Osteoblast (primary cell): ENCODE results near the gene B3GNT3. TPM values are rescaled to one million over a fixed set of nuclear protein-coding genes. Genes with fewer than 3 reads are reported as not detected.

ENCODE experiments used
- DNase-seq: peaks from one replicate; pipeline ENCODE4 v3.0.0; 2011; ENCODE audit warnings: low spot score, mixed read lengths; ENCODE audit not compliant: insufficient read length; ENCODE audit errors: missing footprints
- H2AFZ ChIP-seq: 2 replicates; pipeline ENCODE4 v1.6.0; 2011; ENCODE audit warnings: mild to moderate bottlenecking, low read length
- H3K27ac ChIP-seq: 2 replicates; pipeline ENCODE4 v1.5.1; 2011; ENCODE audit warnings: mild to moderate bottlenecking, low read depth, low read length, moderate library complexity
- H3K27me3 ChIP-seq: 2 replicates; pipeline ENCODE4 v1.6.0; 2012; ENCODE audit warnings: mild to moderate bottlenecking, control low read depth, inconsistent platforms, low read length, moderate library complexity; ENCODE audit not compliant: insufficient read depth
- H3K36me3 ChIP-seq: 2 replicates; pipeline ENCODE4 v1.5.1; 2011; ENCODE audit warnings: mild to moderate bottlenecking, low read length, control low read depth, moderate library complexity; ENCODE audit not compliant: insufficient read depth
- H3K4me1 ChIP-seq: 2 replicates; pipeline ENCODE4 v1.5.1; 2011; ENCODE audit warnings: mild to moderate bottlenecking, low read length, control low read depth, moderate library complexity; ENCODE audit not compliant: insufficient read depth
- H3K4me2 ChIP-seq: 2 replicates; pipeline ENCODE4 v1.6.0; 2011; ENCODE audit warnings: mild to moderate bottlenecking, low read length; ENCODE audit not compliant: insufficient read depth
- H3K4me3 ChIP-seq: fragments of 200-600 bp; sonication (generic); 3 replicates; pipeline ENCODE4 v1.5.1; 2012; ENCODE audit warnings: mild to moderate bottlenecking, low read length, inconsistent platforms; ENCODE audit not compliant: insufficient read depth
- H3K79me2 ChIP-seq: 2 replicates; pipeline ENCODE4 v1.6.0; 2012; ENCODE audit warnings: mild to moderate bottlenecking, low read length, control low read depth, inconsistent platforms; ENCODE audit not compliant: insufficient read depth
- H3K9me3 ChIP-seq: 2 replicates; pipeline ENCODE4 v1.5.1; 2011; ENCODE audit warnings: low read depth, low read length, control low read depth
- H4K20me1 ChIP-seq: 2 replicates; pipeline ENCODE4 v1.6.0; 2012; ENCODE audit warnings: mild to moderate bottlenecking, low read length, control low read depth; ENCODE audit not compliant: insufficient read depth
- CTCF ChIP-seq: IDR thresholded peaks from 2 replicates; pipeline ENCODE4 v1.5.1; 2011; ENCODE audit warnings: mild to moderate bottlenecking, low read depth, low read length, moderate library complexity; ENCODE audit errors: extremely low read depth
- total RNA-seq: library from RNA; depleted of rRNA; stranded (reverse); fragments of >200 nt; gene quantifications from 2 replicates; pipeline ENCODE4 v1.2.3, GENCODE V29; 2012

Gene B3GNT3
- total RNA-seq, 1 donor = not detected

GRCh38 chr19:17836530-17836929, 41.6 kb downstream of the B3GNT3 start:
- Histone ChIP-seq H3K27ac (no peak overlapping the region), H3K27me3 (no peaks in the 10 kb centered on the region), H3K79me2 (no peaks in the 10 kb centered on the region), H3K4me2 (no peak overlapping the region), H4K20me1 (no peaks in the 10 kb centered on the region), H3K4me3 (no peak overlapping the region), H3K4me1 (no peaks in the 10 kb centered on the region), H2AFZ (no peak overlapping the region), H3K36me3 (no peaks in the 10 kb centered on the region), H3K9me3 (no peaks in the 10 kb centered on the region)
- peak; percentile 27 for DNase-seq
- no peak for TF ChIP-seq CTCF

- Histone ChIP-seq H3K79me2 (no peaks in the 10 kb centered on the region), H3K9me3 (no peaks in the 10 kb centered on the region), H3K4me2 (no peak overlapping the region), H3K27ac (no peak overlapping the region), H3K4me1 (no peaks in the 10 kb centered on the region), H2AFZ (no peak overlapping the region), H3K4me3 (no peak overlapping the region), H4K20me1 (no peaks in the 10 kb centered on the region), H3K27me3 (no peaks in the 10 kb centered on the region), H3K36me3 (no peaks in the 10 kb centered on the region)
- peak; percentile 62 for DNase-seq
- TF ChIP-seq CTCF = no peak
Measured at GRCh38 chr19:17837972-17838371, 43.0 kb downstream of the B3GNT3 start.

DNA sequence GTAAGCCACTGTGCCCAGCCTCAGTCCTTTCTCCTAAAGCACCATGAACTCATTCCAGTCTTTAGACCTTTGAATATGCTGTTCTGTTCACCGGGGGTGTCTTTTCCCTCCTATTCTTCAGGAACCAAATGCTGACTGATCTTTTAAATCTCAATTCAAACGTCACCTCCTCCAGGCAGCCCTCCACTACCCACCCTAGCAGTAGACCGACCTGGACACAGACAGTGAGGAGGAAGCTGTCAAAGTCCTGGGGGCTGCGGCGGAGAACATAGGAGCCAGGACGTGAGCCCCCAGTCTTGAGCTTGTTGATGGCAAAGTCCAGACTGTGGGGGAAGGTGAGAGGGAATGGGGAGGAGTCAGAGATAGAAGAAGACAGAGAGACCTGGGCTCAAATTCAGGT, 45.1 kb downstream of the B3GNT3 start:
- Histone ChIP-seq H3K9me3 (no peaks in the 10 kb centered on the region), H3K36me3 (no peaks in the 10 kb centered on the region), H3K4me1 (no peaks in the 10 kb centered on the region), H2AFZ (no peak overlapping the region), H3K4me2 (no peak overlapping the region), H3K79me2 (no peaks in the 10 kb centered on the region), H3K4me3 (no peak overlapping the region), H3K27ac (no peak overlapping the region), H4K20me1 (no peaks in the 10 kb centered on the region), H3K27me3 (no peaks in the 10 kb centered on the region)
- peak; percentile 35 for DNase-seq
- no peak for TF ChIP-seq CTCF

DNA sequence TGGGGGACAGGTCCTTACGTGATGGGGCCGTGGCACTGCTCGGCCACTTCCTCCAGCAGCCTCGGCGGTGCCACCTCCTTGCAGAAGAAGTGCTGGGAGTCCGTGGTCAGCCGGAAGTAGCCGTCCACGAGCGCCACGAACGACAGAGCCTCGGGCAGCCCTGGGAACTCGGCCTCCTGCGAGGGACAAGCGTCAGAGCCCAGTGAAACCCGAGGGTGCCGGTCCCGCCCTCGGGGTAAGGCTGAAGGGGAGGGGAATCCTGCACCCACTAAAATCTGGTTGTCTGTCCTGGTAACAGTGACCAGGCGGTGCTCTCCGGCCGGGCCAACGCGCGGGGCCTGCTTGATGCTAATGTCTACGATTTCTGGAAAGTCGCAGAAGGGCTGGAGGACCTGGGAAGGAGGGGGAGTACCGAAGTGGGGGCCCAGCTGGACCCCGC, 46.5 kb downstream of the B3GNT3 start:
- H3K9me3 ChIP-seq = no peaks in the 10 kb centered on the region
- no peak overlapping the region for H3K4me3 ChIP-seq
- no peak for TF ChIP-seq CTCF
- no peak overlapping the region for H3K27ac ChIP-seq
- no peaks in the 10 kb centered on the region for H3K36me3 ChIP-seq
- no peak overlapping the region for H3K4me2 ChIP-seq
- DNase-seq = peak; percentile 76
- H3K27me3 ChIP-seq = no peaks in the 10 kb centered on the region
- H4K20me1 ChIP-seq = no peaks in the 10 kb centered on the region
- H2AFZ ChIP-seq = no peak overlapping the region
- no peaks in the 10 kb centered on the region for H3K4me1 ChIP-seq
- no peaks in the 10 kb centered on the region for H3K79me2 ChIP-seq
